ENCODE results near the gene GABRR2. TPM values are rescaled to one million over a fixed set of nuclear protein-coding genes. Genes with fewer than 3 reads are reported as not detected.
"Not testable (repeated sequence)": the region's sequence is repeated elsewhere in the genome, so short reads cannot be mapped to it uniquely, and the experiment has no call there.

Gene GABRR2
- total RNA-seq, 1 donor: not detected

GRCh38 chr6:89298680-89299465 lies 16.2 kb downstream of the GABRR2 start:
- Histone ChIP-seq H3K27me3 (ENCODE audit: insufficient read depth, low read length) (peaks cover 51% of the 10 kb centered on the region), H3K27ac (ENCODE audit: low read depth, low read length) (no peak overlapping the region), H3K36me3 (ENCODE audit: insufficient read depth, low read length) (no peaks in the 10 kb centered on the region), H3K4me3 (ENCODE audit: insufficient read depth, low read length) (no peak overlapping the region), H3K4me1 (ENCODE audit: insufficient read depth, low read length) (peaks cover 7% of the 10 kb centered on the region), H3K9me3 (ENCODE audit: low read depth, low read length) (no peaks in the 10 kb centered on the region), H3K79me2 (ENCODE audit: insufficient read depth, low read length) (no peaks in the 10 kb centered on the region), H2AFZ (ENCODE audit: low read length) (no peak overlapping the region), H4K20me1 (ENCODE audit: insufficient read depth, low read length) (peaks cover 23% of the 10 kb centered on the region), H3K4me2 (ENCODE audit: insufficient read depth, low read length) (peak overlapping the region; percentile 13)
- DNase-seq (ENCODE audit: insufficient read length, low spot score, missing footprints): no peak
- no peak for TF ChIP-seq CTCF (IDR thresholded peaks at IDR 0.05; ENCODE audit: extremely low read depth, low read depth, low read length)

GRCh38 chr6:89297695-89298351 lies 17.3 kb downstream of the GABRR2 start:
- DNase-seq (ENCODE audit: insufficient read length, low spot score, missing footprints): peak; percentile 95
- no peak for TF ChIP-seq CTCF (IDR thresholded peaks at IDR 0.05; ENCODE audit: extremely low read depth, low read depth, low read length)
- Histone ChIP-seq H3K4me2 (ENCODE audit: insufficient read depth, low read length) (peak overlapping the region; percentile 18), H3K27ac (ENCODE audit: low read depth, low read length) (no peak overlapping the region), H3K27me3 (ENCODE audit: insufficient read depth, low read length) (peaks cover 48% of the 10 kb centered on the region), H3K9me3 (ENCODE audit: low read depth, low read length) (no peaks in the 10 kb centered on the region), H3K79me2 (ENCODE audit: insufficient read depth, low read length) (no peaks in the 10 kb centered on the region), H3K4me3 (ENCODE audit: insufficient read depth, low read length) (no peak overlapping the region), H2AFZ (ENCODE audit: low read length) (no peak overlapping the region), H3K36me3 (ENCODE audit: insufficient read depth, low read length) (no peaks in the 10 kb centered on the region), H4K20me1 (ENCODE audit: insufficient read depth, low read length) (peaks cover 23% of the 10 kb centered on the region), H3K4me1 (ENCODE audit: insufficient read depth, low read length) (peaks cover 7% of the 10 kb centered on the region)

- Histone ChIP-seq H4K20me1 (ENCODE audit: insufficient read depth, low read length) (peaks cover 23% of the 10 kb centered on the region), H3K4me3 (ENCODE audit: insufficient read depth, low read length) (no peak overlapping the region), H3K9me3 (ENCODE audit: low read depth, low read length) (no peaks in the 10 kb centered on the region), H3K4me1 (ENCODE audit: insufficient read depth, low read length) (peaks cover 7% of the 10 kb centered on the region), H3K79me2 (ENCODE audit: insufficient read depth, low read length) (no peaks in the 10 kb centered on the region), H3K27me3 (ENCODE audit: insufficient read depth, low read length) (peaks cover 44% of the 10 kb centered on the region), H2AFZ (ENCODE audit: low read length) (no peak overlapping the region), H3K36me3 (ENCODE audit: insufficient read depth, low read length) (no peaks in the 10 kb centered on the region), H3K4me2 (ENCODE audit: insufficient read depth, low read length) (no peak overlapping the region), H3K27ac (ENCODE audit: low read depth, low read length) (no peak overlapping the region)
- TF ChIP-seq CTCF (IDR thresholded peaks at IDR 0.05; ENCODE audit: extremely low read depth, low read depth, low read length): no peak
- no peak for DNase-seq (ENCODE audit: insufficient read length, low spot score, missing footprints)
Observed at GRCh38 chr6:89295981-89296380, 19.1 kb downstream of the GABRR2 start.

GRCh38 chr6:89295116-89295515 lies 20.0 kb downstream of the GABRR2 start:
- H3K27ac ChIP-seq (ENCODE audit: low read depth, low read length); H3K4me2 ChIP-seq (ENCODE audit: insufficient read depth, low read length); DNase-seq (ENCODE audit: insufficient read length, low spot score, missing footprints); H3K79me2 ChIP-seq (ENCODE audit: insufficient read depth, low read length); H2AFZ ChIP-seq (ENCODE audit: low read length); H3K4me1 ChIP-seq (ENCODE audit: insufficient read depth, low read length); H3K36me3 ChIP-seq (ENCODE audit: insufficient read depth, low read length); H3K9me3 ChIP-seq (ENCODE audit: low read depth, low read length); H3K4me3 ChIP-seq (ENCODE audit: insufficient read depth, low read length): not testable (repeated sequence)
- Histone ChIP-seq H4K20me1 (ENCODE audit: insufficient read depth, low read length) (peaks cover 23% of the 10 kb centered on the region), H3K27me3 (ENCODE audit: insufficient read depth, low read length) (peaks cover 50% of the 10 kb centered on the region)
